WERI-Rb-1 (cell line): ENCODE data around the gene AK2.

Experiments
- DNase-seq: peaks from one replicate; pipeline ENCODE4 v3.0.0-alpha.2; 2020
- H3K27ac ChIP-seq: fragments of 250-450 bp; sonication (Bioruptor Pico); 2 replicates; pipeline ENCODE4 v1.5.1; 2020; ENCODE audit warnings: mild to moderate bottlenecking, moderate library complexity
- H3K27me3 ChIP-seq: fragments of 250-450 bp; sonication (Bioruptor Pico); 2 replicates; pipeline ENCODE4 v1.5.1; 2021; ENCODE audit warnings: mild to moderate bottlenecking, low read depth, moderate library complexity; ENCODE audit not compliant: insufficient read depth, severe bottlenecking
- H3K36me3 ChIP-seq: fragments of 250-450 bp; sonication (Bioruptor Pico); 2 replicates; pipeline ENCODE4 v1.5.1; 2020; ENCODE audit warnings: mild to moderate bottlenecking, moderate library complexity
- H3K4me3 ChIP-seq: 2 replicates; pipeline ENCODE4 v1.5.1; 2011; ENCODE audit warnings: low read depth, mild to moderate bottlenecking, control low read depth, low read length
- H3K9me3 ChIP-seq: fragments of 250-450 bp; sonication (Bioruptor Pico); 2 replicates; pipeline ENCODE4 v1.5.1; 2021; ENCODE audit warnings: mild to moderate bottlenecking, moderate library complexity; ENCODE audit not compliant: severe bottlenecking
- CTCF ChIP-seq: IDR thresholded peaks from 2 replicates; pipeline ENCODE4 v1.5.1; 2011; ENCODE audit warnings: low read depth, mild to moderate bottlenecking, control low read depth, inconsistent platforms, low read length

AK2 gene

GRCh38 chr1:33080885-33081553, 44.3 kb upstream of the AK2 start, which contains the start of gene AZIN2:
AZIN2 (plus strand) TSS chr1:33081153; CDS start chr1:33082250, 1,097 bp downstream.
- TF ChIP-seq CTCF = no peak
- Histone ChIP-seq H3K27ac (no peak within 1 kb of the TSS; the same call in 1 of the 2 replicates), H3K9me3 (no peaks in the 10 kb centered on the region), H3K27me3 (no peaks in the 10 kb centered on the region), H3K36me3 (no peaks in the 10 kb centered on the region), H3K4me3 (peak within 1 kb of the TSS; percentile 60)
- peak; percentile 97 for DNase-seq

- peak overlapping the region; percentile 60 for H3K4me3 ChIP-seq
- DNase-seq = no peak
- no peak for TF ChIP-seq CTCF
- no peaks in the 10 kb centered on the region for H3K9me3 ChIP-seq
- H3K27me3 ChIP-seq = no peaks in the 10 kb centered on the region
- no peak overlapping the region for H3K27ac ChIP-seq
- H3K36me3 ChIP-seq = no peaks in the 10 kb centered on the region
Measured at GRCh38 chr1:33080373-33080772, 43.7 kb upstream of the AK2 start.

GRCh38 chr1:33078030-33078591, 41.4 kb upstream of the AK2 start:
- Histone ChIP-seq H3K27me3 (no peaks in the 10 kb centered on the region), H3K36me3 (no peaks in the 10 kb centered on the region), H3K9me3 (no peaks in the 10 kb centered on the region), H3K27ac (no peak overlapping the region), H3K4me3 (no peak overlapping the region)
- no peak for DNase-seq
- no peak for TF ChIP-seq CTCF

- Histone ChIP-seq H3K27me3 (no peaks in the 10 kb centered on the region), H3K4me3 (no peak overlapping the region), H3K9me3 (no peaks in the 10 kb centered on the region), H3K27ac (no peak overlapping the region), H3K36me3 (no peaks in the 10 kb centered on the region)
- no peak for DNase-seq
- no peak for TF ChIP-seq CTCF
Measured at GRCh38 chr1:33074193-33074945, 37.7 kb upstream of the AK2 start.

GRCh38 chr1:33072707-33073106, 36.0 kb upstream of the AK2 start:
- TF ChIP-seq CTCF = no peak
- H3K36me3 ChIP-seq = no peaks in the 10 kb centered on the region
- H3K4me3 ChIP-seq = no peak overlapping the region
- no peak overlapping the region for H3K27ac ChIP-seq
- H3K9me3 ChIP-seq = no peaks in the 10 kb centered on the region
- DNase-seq = no peak
- no peaks in the 10 kb centered on the region for H3K27me3 ChIP-seq
